HepG2 (cell line): Measurements from ENCODE around the gene SLC12A2. TPM values are rescaled to one million over a fixed set of nuclear protein-coding genes. Genes with fewer than 3 reads are reported as not detected.

Experiments used
- IKZF4 ChIP-seq: sonication (generic); formaldehyde crosslinking; IDR thresholded peaks from 2 replicates; pipeline ENCODE4 v1.5.1; 2020; ENCODE audit warnings: borderline replicate concordance, mild to moderate bottlenecking, low read depth, missing genetic modification reagents; ENCODE audit errors: not compliant biosample characterization
- NFYB ChIP-seq: sonication (generic); formaldehyde crosslinking; IDR thresholded peaks from 2 replicates; pipeline ENCODE4 v1.4.0; 2020; ENCODE audit warnings: missing genetic modification reagents
- NR2C2 ChIP-seq: sonication (generic); formaldehyde crosslinking; IDR thresholded peaks from 2 replicates; pipeline ENCODE4 v1.4.0; 2020; ENCODE audit warnings: missing genetic modification reagents, mild to moderate bottlenecking, moderate library complexity, borderline replicate concordance
- POLR2G ChIP-seq: fragments of 200-400 bp; formaldehyde crosslinking; IDR thresholded peaks from 2 replicates; pipeline ENCODE4 v1.6.1; 2018; ENCODE audit warnings: mild to moderate bottlenecking, low read depth, low read length, moderate library complexity
- RBM39 ChIP-seq: fragments of 200-400 bp; formaldehyde crosslinking; IDR thresholded peaks from one replicate; pipeline ENCODE4 v1.6.1; 2018; ENCODE audit warnings: antibody characterized with exemption, mild to moderate bottlenecking, low read depth, low read length; ENCODE audit not compliant: poor library complexity, severe bottlenecking
- RXRA ChIP-seq: sonication (generic); formaldehyde crosslinking; IDR thresholded peaks from 2 replicates; pipeline ENCODE4 v1.5.1; 2020; ENCODE audit warnings: missing genetic modification reagents
- SMARCC2 ChIP-seq: fragments of 450-650 bp; IDR thresholded peaks from 2 replicates; pipeline ENCODE4 v1.6.1; 2017; ENCODE audit warnings: antibody characterized with exemption, mild to moderate bottlenecking
- SNAPC2 ChIP-seq: sonication (generic); formaldehyde crosslinking; IDR thresholded peaks from 2 replicates; pipeline ENCODE4 v1.8.1; 2022; ENCODE audit warnings: mild to moderate bottlenecking, missing genetic modification reagents
- polyA plus RNA-seq, 8 experiments: library from polyadenylated mRNA; depleted of rRNA in 3 of 8; stranded (reverse) in 7 of 8; unstranded in 1 of 8; fragments of >200 nt; fragmentation: Illumina TruSeq in 4 of 8; extraction: Trizol in 4 of 8; gene quantifications; 2 replicates each; pipeline versions ENCODE4 v1.2.1 to v1.2.3, GENCODE V29; 2011 to 2016; ENCODE audit warnings: low read depth in 4 of 8, missing spikeins in 1 of 8, mixed read lengths in 1 of 8; ENCODE audit not compliant: insufficient read depth in 1 of 8
- total RNA-seq, 5 experiments: library from RNA; depleted of rRNA; stranded (reverse); fragments of >200 nt; fragmentation: Illumina TruSeq; extraction: Trizol; gene quantifications; 2 replicates each; pipeline ENCODE4 v1.2.3, GENCODE V29; 2016; ENCODE audit warnings: low read depth in 1 of 5
- TF ChIP-seq, protein P1 (sequence below): sonication (generic); formaldehyde crosslinking; IDR thresholded peaks from 2 replicates; pipeline ENCODE4 v1.4.0; 2020; ENCODE audit warnings: missing genetic modification reagents, low read depth, mild to moderate bottlenecking, borderline replicate concordance
- TF ChIP-seq, protein P2 (sequence below): sonication (generic); formaldehyde crosslinking; IDR thresholded peaks from 2 replicates; pipeline ENCODE4 v1.4.0; 2020; ENCODE audit warnings: missing genetic modification reagents
- TF ChIP-seq, protein P3 (sequence below): sonication (generic); formaldehyde crosslinking; IDR thresholded peaks from 2 replicates; pipeline ENCODE4 v1.5.0; 2020; ENCODE audit warnings: missing genetic modification reagents

SLC12A2 gene
- total and polyA plus RNA-seq, 2 of the 13 experiments (the other 11 are each of a cell fraction or from before 2014, with no cell fraction given): 4.0 to 9.7 TPM

DNA sequence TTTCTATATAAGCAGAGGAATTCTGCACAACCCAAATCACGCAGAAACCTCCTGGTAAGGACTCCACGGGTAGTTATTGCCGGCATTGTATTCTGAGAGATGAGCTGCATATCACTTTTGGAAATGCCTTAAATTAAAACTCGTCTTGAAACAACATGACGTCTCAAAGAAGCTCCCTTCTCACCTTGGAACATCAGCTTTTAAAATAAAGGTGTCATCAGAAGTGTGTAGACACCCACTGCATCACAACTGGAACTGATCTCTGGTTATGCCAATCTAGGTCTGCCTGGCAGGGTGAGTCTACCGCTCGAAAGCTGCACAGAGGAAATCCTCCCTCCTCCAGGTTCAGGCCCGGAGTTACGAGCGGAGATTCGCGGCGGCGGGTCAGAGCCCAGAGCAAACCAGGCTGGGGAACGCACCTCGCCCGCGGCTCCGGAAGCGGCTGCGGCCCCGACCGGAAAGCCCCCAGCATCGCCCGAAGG is 974 bp upstream of the SLC12A2 start (continued):
- TF ChIP-seq NFYB (CRISPR knock-in tag): no peak
- TF ChIP-seq SMARCC2: no peak
- no peak for TF ChIP-seq RXRA (CRISPR knock-in tag)
- TF ChIP-seq, protein P1, sequence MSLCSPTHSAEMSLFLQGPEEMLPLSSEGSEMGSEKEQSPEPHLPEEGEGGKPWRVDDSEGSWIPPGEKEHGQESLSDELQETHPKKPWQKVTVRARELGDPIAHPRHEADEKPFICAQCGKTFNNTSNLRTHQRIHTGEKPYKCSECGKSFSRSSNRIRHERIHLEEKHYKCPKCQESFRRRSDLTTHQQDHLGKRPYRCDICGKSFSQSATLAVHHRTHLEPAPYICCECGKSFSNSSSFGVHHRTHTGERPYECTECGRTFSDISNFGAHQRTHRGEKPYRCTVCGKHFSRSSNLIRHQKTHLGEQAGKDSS: no peak
- peak; percentile 34 for TF ChIP-seq RBM39
- TF ChIP-seq, protein P2, sequence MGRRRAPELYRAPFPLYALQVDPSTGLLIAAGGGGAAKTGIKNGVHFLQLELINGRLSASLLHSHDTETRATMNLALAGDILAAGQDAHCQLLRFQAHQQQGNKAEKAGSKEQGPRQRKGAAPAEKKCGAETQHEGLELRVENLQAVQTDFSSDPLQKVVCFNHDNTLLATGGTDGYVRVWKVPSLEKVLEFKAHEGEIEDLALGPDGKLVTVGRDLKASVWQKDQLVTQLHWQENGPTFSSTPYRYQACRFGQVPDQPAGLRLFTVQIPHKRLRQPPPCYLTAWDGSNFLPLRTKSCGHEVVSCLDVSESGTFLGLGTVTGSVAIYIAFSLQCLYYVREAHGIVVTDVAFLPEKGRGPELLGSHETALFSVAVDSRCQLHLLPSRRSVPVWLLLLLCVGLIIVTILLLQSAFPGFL (CRISPR knock-in tag): no peak
- TF ChIP-seq, protein P3, sequence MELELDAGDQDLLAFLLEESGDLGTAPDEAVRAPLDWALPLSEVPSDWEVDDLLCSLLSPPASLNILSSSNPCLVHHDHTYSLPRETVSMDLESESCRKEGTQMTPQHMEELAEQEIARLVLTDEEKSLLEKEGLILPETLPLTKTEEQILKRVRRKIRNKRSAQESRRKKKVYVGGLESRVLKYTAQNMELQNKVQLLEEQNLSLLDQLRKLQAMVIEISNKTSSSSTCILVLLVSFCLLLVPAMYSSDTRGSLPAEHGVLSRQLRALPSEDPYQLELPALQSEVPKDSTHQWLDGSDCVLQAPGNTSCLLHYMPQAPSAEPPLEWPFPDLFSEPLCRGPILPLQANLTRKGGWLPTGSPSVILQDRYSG: no peak
- TF ChIP-seq NR2C2 (CRISPR knock-in tag): no peak
- 0 out of 2 replicates have a peak, but pooled peaks have one; percentile 12 for TF ChIP-seq SNAPC2 (CRISPR knock-in tag)
- no peak for TF ChIP-seq IKZF4 (CRISPR knock-in tag)
- TF ChIP-seq POLR2G: no peak
- TF ChIP-seq, all 625 proteins: peak for 19
